Thyroid gland (tissue), 4 donors: ENCODE results near the gene FAM25G.

ENCODE experiments used
- POLR2A ChIP-seq, 2 donors: fragments of 450-650 bp; IDR thresholded peaks; one replicate each; pipeline ENCODE4 v1.6.1; 2017; ENCODE audit warnings: antibody characterized with exemption in 2 of 2, mild to moderate bottlenecking in 2 of 2, moderate library complexity in 1 of 2
- TF ChIP-seq, protein P1 (sequence below), 6 experiments: fragments of 200-600 bp in 3 of 6; fragments of 450-650 bp in 3 of 6; sonication (generic) in 3 of 6; IDR thresholded peaks; one replicate each; pipeline ENCODE4 v1.5.1; 2016 to 2019; ENCODE audit warnings: antibody characterized with exemption in 6 of 6, mild to moderate bottlenecking in 2 of 6, inconsistent platforms in 1 of 6, moderate library complexity in 1 of 6

DNA sequence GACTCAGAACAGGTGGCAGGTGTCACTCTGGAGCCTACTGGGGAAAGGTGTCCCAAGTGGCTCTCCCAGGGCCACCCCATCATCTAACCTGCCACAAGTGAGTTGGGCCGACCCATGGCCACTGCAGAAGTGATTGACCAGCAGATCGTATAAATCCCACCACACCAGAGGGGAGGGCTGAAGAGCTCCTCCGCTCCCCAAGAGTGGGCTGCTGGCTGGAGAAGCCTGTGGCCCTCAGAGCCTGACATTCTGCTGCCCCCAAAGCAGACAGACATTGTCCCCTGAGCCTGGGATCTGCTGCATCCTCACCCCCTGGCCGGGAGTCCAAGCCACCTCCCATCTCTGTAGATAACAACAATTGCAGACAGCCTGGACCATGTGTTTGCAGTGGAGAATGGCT, 44.3 kb downstream of the FAM25G start:
- TF ChIP-seq, protein P1, sequence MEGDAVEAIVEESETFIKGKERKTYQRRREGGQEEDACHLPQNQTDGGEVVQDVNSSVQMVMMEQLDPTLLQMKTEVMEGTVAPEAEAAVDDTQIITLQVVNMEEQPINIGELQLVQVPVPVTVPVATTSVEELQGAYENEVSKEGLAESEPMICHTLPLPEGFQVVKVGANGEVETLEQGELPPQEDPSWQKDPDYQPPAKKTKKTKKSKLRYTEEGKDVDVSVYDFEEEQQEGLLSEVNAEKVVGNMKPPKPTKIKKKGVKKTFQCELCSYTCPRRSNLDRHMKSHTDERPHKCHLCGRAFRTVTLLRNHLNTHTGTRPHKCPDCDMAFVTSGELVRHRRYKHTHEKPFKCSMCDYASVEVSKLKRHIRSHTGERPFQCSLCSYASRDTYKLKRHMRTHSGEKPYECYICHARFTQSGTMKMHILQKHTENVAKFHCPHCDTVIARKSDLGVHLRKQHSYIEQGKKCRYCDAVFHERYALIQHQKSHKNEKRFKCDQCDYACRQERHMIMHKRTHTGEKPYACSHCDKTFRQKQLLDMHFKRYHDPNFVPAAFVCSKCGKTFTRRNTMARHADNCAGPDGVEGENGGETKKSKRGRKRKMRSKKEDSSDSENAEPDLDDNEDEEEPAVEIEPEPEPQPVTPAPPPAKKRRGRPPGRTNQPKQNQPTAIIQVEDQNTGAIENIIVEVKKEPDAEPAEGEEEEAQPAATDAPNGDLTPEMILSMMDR (IDR thresholded peaks at IDR 0.05): no peak
- TF ChIP-seq POLR2A (IDR thresholded peaks at IDR 0.05): no peak
